ENCODE measurements around the gene E2F8. TPM values are rescaled to one million over a fixed set of nuclear protein-coding genes. Genes with fewer than 3 reads are reported as not detected.

E2F8 gene
- total RNA-seq, 1 experiment from 2014 or later, result 18.4 TPM

DNA sequence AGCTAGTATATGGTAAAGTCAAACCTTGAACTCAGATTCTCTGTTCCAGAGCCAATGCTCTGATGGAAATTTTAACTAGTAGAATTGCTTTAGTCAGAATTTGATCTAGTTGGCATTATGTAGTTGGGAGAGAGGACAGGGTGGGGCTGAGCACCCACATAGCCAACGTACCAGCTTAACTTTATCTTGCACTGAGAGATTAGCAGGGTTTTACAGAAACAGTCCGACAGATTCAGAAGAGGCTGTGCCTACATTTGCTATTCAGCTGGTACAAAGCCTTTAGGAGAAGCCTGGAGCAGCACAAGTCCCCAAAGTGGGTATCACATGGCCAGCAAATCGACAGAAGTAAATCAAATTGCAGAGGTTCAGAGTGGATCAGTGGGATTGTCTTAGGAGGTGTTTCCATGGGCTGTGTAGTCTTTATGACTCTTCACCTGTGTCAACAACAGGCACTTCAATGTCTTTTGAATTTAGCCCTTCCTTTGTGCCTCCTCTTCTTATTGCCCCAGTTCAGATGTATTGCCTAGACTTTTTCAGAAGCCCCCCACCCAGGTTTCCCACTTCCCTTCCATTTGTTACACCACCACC, 31.7 kb downstream of the E2F8 start:
- Histone ChIP-seq H3K4me3 (replicated peaks in 1 of 2; ENCODE audit: low read depth in 1 of 2, low read length in 2 of 2) (no peak overlapping the region), H3K4me1 (ENCODE audit: control insufficient read depth in 1 of 2, insufficient read depth in 2 of 2, low read length in 2 of 2) (peaks cover 0 to 2% of the 10 kb centered on the region in 2 experiments; a peak in 1 of 4 replicates), H3K79me2 (ENCODE audit: insufficient read depth, low read length) (no peaks in the 10 kb centered on the region), H3K9me2 (ENCODE audit: insufficient read depth) (no peaks in the 10 kb centered on the region), H4K20me1 (ENCODE audit: insufficient read depth) (no peaks in the 10 kb centered on the region), H3K27me3 (ENCODE audit: insufficient read depth, low read length) (peaks cover 24% of the 10 kb centered on the region), H3K27ac (ENCODE audit: low read depth, low read length) (no peak overlapping the region), H3K36me3 (ENCODE audit: control insufficient read depth in 1 of 2, insufficient read depth in 2 of 2, low read length in 2 of 2) (no peaks in the 10 kb centered on the region), H3K9ac (ENCODE audit: low read length) (no peak overlapping the region), H3K9me3 (ENCODE audit: control insufficient read depth in 1 of 2, insufficient read depth in 1 of 2, low read depth in 1 of 2, low read length in 2 of 2) (no peaks in the 10 kb centered on the region), H2AFZ (ENCODE audit: low read depth, low read length, poor library complexity, severe bottlenecking) (no peak overlapping the region), H3K4me2 (ENCODE audit: low read length) (no peak overlapping the region)
- no peak for TF ChIP-seq POLR2A (IDR thresholded peaks at IDR 0.05; ENCODE audit: borderline replicate concordance, extremely low read depth, insufficient read depth, insufficient read length)
- no peak for TF ChIP-seq ELF1 (IDR thresholded peaks at IDR 0.05; ENCODE audit: borderline replicate concordance, low read depth)
- no peak for TF ChIP-seq ZNF274 (IDR thresholded peaks at IDR 0.05; ENCODE audit: low read depth, low read length)
- TF ChIP-seq SIN3A (IDR thresholded peaks at IDR 0.05; ENCODE audit: low read depth), result no peak
- TF ChIP-seq, protein P1, sequence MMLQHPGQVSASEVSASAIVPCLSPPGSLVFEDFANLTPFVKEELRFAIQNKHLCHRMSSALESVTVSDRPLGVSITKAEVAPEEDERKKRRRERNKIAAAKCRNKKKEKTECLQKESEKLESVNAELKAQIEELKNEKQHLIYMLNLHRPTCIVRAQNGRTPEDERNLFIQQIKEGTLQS (IDR thresholded peaks at IDR 0.05), result no peak
- TF ChIP-seq EZH2phosphoT487 (IDR thresholded peaks at IDR 0.05; ENCODE audit: borderline replicate concordance), result no peak
- TF ChIP-seq JUND (IDR thresholded peaks at IDR 0.05), result no peak
- TF ChIP-seq POLR2AphosphoS5 (IDR thresholded peaks at IDR 0.05; ENCODE audit: low read depth, low read length), result no peak
- no peak for TF ChIP-seq ZFX (IDR thresholded peaks at IDR 0.05)
- no peak for TF ChIP-seq SRF (IDR thresholded peaks at IDR 0.05; ENCODE audit: low read depth)
- TF ChIP-seq SP1 (IDR thresholded peaks at IDR 0.05; ENCODE audit: low read depth), result no peak
- TF ChIP-seq, protein P2, sequence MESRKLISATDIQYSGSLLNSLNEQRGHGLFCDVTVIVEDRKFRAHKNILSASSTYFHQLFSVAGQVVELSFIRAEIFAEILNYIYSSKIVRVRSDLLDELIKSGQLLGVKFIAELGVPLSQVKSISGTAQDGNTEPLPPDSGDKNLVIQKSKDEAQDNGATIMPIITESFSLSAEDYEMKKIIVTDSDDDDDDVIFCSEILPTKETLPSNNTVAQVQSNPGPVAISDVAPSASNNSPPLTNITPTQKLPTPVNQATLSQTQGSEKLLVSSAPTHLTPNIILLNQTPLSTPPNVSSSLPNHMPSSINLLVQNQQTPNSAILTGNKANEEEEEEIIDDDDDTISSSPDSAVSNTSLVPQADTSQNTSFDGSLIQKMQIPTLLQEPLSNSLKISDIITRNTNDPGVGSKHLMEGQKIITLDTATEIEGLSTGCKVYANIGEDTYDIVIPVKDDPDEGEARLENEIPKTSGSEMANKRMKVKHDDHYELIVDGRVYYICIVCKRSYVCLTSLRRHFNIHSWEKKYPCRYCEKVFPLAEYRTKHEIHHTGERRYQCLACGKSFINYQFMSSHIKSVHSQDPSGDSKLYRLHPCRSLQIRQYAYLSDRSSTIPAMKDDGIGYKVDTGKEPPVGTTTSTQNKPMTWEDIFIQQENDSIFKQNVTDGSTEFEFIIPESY (IDR thresholded peaks at IDR 0.05; ENCODE audit: extremely low read depth, insufficient replicate concordance, low read length), result no peak
- TF ChIP-seq, protein P3, sequence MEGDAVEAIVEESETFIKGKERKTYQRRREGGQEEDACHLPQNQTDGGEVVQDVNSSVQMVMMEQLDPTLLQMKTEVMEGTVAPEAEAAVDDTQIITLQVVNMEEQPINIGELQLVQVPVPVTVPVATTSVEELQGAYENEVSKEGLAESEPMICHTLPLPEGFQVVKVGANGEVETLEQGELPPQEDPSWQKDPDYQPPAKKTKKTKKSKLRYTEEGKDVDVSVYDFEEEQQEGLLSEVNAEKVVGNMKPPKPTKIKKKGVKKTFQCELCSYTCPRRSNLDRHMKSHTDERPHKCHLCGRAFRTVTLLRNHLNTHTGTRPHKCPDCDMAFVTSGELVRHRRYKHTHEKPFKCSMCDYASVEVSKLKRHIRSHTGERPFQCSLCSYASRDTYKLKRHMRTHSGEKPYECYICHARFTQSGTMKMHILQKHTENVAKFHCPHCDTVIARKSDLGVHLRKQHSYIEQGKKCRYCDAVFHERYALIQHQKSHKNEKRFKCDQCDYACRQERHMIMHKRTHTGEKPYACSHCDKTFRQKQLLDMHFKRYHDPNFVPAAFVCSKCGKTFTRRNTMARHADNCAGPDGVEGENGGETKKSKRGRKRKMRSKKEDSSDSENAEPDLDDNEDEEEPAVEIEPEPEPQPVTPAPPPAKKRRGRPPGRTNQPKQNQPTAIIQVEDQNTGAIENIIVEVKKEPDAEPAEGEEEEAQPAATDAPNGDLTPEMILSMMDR (IDR thresholded peaks at IDR 0.05 in 2 of 3, conservative IDR thresholded peaks at IDR 0.05 in 1 of 3; ENCODE audit: borderline replicate concordance in 1 of 3, insufficient read depth in 1 of 3, low read depth in 2 of 3, low read length in 2 of 3), result no peak
- TF ChIP-seq, protein P4, sequence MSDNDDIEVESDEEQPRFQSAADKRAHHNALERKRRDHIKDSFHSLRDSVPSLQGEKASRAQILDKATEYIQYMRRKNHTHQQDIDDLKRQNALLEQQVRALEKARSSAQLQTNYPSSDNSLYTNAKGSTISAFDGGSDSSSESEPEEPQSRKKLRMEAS (IDR thresholded peaks at IDR 0.05), result no peak
- ChIA-PET CTCF (no interaction called here), POLR2A (no interaction called here), RAD21 (ENCODE audit: low non-redundant PET in 1 of 2, low total read pairs in 2 of 2, uncharacterized antibody in 2 of 2, unreplicated experiment in 2 of 2) (no interaction called here)
- intact Hi-C loops (cut with micrococcal nuclease), result no loop called here
- no peak for DNase-seq (ENCODE audit: low read depth, low spot score)
- ATAC-seq, result no peak
- no TSS peak for BruUV-seq (replicated peaks)

All from HCT116 (cell line).